Gastrocnemius medialis (tissue), 4 donors: Measurements from ENCODE around the gene HMX3.

Experiments used
- POLR2A ChIP-seq, 2 donors: fragments of 450-650 bp; IDR thresholded peaks; one replicate each; pipeline ENCODE4 v1.6.1; 2017; ENCODE audit warnings: antibody characterized with exemption in 2 of 2, mild to moderate bottlenecking in 2 of 2, moderate library complexity in 2 of 2
- TF ChIP-seq, protein P1 (sequence below), 5 experiments: fragments of 450-650 bp in 3 of 5; fragments of 200-600 bp in 2 of 5; sonication (generic) in 2 of 5; IDR thresholded peaks in 4 of 5; conservative IDR thresholded peaks in 1 of 5; 1 replicate in 4 of 5; 2 replicates in 1 of 5; pipeline ENCODE4 v1.5.1; 2016 to 2019; ENCODE audit warnings: antibody characterized with exemption in 5 of 5, mild to moderate bottlenecking in 3 of 5, moderate library complexity in 3 of 5

DNA sequence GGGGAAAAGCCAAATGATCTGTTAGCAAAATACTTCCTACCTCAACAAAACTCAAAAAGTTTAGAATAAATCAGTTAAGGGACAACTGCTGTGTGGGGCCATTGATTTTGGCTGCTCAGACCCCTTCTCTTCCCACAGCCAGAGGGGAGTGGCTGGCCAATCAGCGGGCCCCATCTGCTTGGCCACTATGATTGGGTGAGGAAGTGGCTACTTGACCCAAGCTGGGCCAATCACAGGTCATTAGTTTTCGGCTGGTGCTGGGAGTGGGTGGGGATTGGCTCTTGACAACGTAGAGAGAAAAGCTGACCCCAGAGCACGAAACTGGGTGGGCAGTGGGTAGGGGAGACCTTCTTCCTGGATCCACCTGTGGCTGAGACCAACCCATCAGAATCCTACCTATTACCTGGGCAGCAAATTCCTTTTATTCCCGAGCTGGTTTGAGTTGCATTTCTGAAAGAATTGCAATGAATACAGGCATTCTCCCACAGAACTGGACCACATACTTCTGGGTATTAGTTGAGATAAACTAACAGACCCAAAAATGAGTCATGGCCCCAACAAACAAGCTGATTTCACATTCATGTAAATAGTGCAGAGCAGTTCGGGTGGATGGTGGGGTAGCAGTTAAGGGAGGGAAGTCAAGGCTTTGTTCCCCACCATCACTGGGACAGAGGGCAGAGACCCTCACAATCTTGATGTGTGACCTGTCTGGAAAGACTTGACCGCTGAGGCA, 35.6 kb upstream of the HMX3 start:
- TF ChIP-seq, protein P1, sequence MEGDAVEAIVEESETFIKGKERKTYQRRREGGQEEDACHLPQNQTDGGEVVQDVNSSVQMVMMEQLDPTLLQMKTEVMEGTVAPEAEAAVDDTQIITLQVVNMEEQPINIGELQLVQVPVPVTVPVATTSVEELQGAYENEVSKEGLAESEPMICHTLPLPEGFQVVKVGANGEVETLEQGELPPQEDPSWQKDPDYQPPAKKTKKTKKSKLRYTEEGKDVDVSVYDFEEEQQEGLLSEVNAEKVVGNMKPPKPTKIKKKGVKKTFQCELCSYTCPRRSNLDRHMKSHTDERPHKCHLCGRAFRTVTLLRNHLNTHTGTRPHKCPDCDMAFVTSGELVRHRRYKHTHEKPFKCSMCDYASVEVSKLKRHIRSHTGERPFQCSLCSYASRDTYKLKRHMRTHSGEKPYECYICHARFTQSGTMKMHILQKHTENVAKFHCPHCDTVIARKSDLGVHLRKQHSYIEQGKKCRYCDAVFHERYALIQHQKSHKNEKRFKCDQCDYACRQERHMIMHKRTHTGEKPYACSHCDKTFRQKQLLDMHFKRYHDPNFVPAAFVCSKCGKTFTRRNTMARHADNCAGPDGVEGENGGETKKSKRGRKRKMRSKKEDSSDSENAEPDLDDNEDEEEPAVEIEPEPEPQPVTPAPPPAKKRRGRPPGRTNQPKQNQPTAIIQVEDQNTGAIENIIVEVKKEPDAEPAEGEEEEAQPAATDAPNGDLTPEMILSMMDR (IDR thresholded peaks at IDR 0.05 in 4 of 5, conservative IDR thresholded peaks at IDR 0.05 in 1 of 5), result no peak
- no peak for TF ChIP-seq POLR2A (IDR thresholded peaks at IDR 0.05)
